Activated T-helper 1 cell treated with anti-CD3 and anti-CD28 coated beads, Interleukin-12 subunit alpha, Interleukin-12 subunit beta, Interleukin-2, Interleukin-4 antibody, amounts not matched to agents 30 ng/mL and 10 ng/mL and 1 ng/mL, durations not matched to agents 14 hours and 24 hours and 36 hours (primary cell): ENCODE data around the gene RD3L. TPM values are rescaled to one million over a fixed set of nuclear protein-coding genes. Genes with fewer than 3 reads are reported as not detected.

Experiments
- DNase-seq: peaks from one replicate; pipeline ENCODE4 v3.0.0; 2021; ENCODE audit warnings: low spot score
- H3K27ac Mint-ChIP-seq: one replicate; pipeline ENCODE4 v1.8.0; 2021; ENCODE audit warnings: mild to moderate bottlenecking, mixed read lengths
- H3K27me3 Mint-ChIP-seq: one replicate; pipeline ENCODE4 v1.8.0; 2022; ENCODE audit warnings: mild to moderate bottlenecking, moderate library complexity, mixed read lengths; ENCODE audit not compliant: insufficient read depth
- H3K36me3 Mint-ChIP-seq: one replicate; pipeline ENCODE4 v1.8.0; 2021; ENCODE audit warnings: low read depth, mixed read lengths
- H3K4me1 Mint-ChIP-seq: one replicate; pipeline ENCODE4 v1.8.0; 2021; ENCODE audit warnings: low read depth, mixed read lengths
- H3K4me3 Mint-ChIP-seq: one replicate; pipeline ENCODE4 v1.8.0; 2021; ENCODE audit warnings: mild to moderate bottlenecking, moderate library complexity, mixed read lengths
- H3K9me3 Mint-ChIP-seq: one replicate; pipeline ENCODE4 v1.8.0; 2021; ENCODE audit warnings: mixed read lengths
- intact Hi-C: fragments of 100-400 bp; cut with micrococcal nuclease; formaldehyde crosslinking; loops from one replicate; pipeline ENCODE4 v1.15.1; 2024
- total RNA-seq: library from RNA; stranded (reverse); gene quantifications from 2 replicates; pipeline ENCODE4 v1.2.3, GENCODE V29; 2022

RD3L gene
- total RNA-seq, 1 donor from 2014 or later: not detected

DNA sequence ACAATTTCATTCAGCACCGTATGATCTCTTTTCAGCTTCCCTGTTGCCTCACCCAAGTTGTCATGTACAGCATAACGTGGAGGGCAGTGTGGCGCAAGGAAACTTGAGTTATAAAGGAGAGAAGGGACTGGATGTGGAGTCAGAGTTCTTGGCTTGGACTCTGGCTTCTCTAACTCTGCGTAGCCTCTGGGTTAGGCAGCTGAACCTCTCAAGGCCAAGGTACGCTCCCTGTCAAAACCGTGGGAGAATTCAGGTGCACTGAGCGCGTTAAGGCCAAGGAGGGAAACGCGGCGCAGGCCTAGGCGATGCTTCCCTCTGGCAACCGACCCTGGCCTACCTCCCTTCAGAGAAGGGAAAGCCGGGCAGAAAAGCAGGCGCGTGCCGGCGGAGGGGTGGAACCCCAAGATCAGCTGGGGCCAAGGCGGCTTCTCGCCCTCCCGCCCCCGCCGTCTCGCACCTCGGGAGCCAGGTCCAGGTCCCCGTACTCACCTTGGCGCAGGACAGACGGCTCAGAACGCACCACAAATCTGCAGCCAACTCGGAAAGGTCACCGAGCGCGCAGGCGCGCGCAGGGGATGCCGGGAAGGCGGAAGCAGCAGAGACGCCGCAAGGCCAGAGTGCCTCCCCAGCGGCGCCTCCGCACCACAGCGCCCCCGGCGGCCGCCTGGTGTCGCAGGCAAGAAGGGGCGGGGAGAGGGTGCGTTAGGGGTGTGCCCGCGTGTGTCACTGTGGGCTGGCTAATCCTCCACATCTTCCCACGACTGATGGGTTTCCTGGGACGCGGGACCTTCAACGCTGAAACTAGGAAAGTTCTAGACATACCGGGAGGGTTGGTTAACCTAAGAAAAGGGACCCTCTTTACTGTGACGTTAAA lies 21.1 kb downstream of the RD3L start:
- Mint-ChIP-seq H3K4me3 (peak overlapping the region; percentile 96), H3K36me3 (no peaks in the 10 kb centered on the region), H3K9me3 (no peaks in the 10 kb centered on the region), H3K27ac (peak overlapping the region; percentile 81), H3K27me3 (peaks cover 12% of the 10 kb centered on the region), H3K4me1 (peaks cover 5% of the 10 kb centered on the region)
- DNase-seq: peak; percentile 95
- intact Hi-C loops: loop anchor here (1.0 to 5.0 kb wide), 7 partner anchors 11 to 359 kb away; partner anchors contain the start of genes BAG5, COA8, KLC1 and PPP1R13B

- Mint-ChIP-seq H3K27me3 (no peaks in the 10 kb centered on the region), H3K4me3 (no peak overlapping the region), H3K9me3 (no peaks in the 10 kb centered on the region), H3K27ac (no peak overlapping the region), H3K4me1 (peaks cover 9% of the 10 kb centered on the region), H3K36me3 (peaks cover 18% of the 10 kb centered on the region)
- no peak for DNase-seq
- intact Hi-C loops: no loop called here
Observed at GRCh38 chr14:103916636-103917262, 25.6 kb downstream of the RD3L start.

- no peak for DNase-seq
- no peak overlapping the region for H3K4me3 Mint-ChIP-seq
- no peaks in the 10 kb centered on the region for H3K9me3 Mint-ChIP-seq
- intact Hi-C loops: no loop called here
- H3K4me1 Mint-ChIP-seq: peaks cover 6% of the 10 kb centered on the region
- no peaks in the 10 kb centered on the region for H3K27me3 Mint-ChIP-seq
- H3K36me3 Mint-ChIP-seq: peaks cover 18% of the 10 kb centered on the region
- peak overlapping the region; percentile 45 for H3K27ac Mint-ChIP-seq
Observed at GRCh38 chr14:103915616-103916015, 26.7 kb downstream of the RD3L start.

DNA sequence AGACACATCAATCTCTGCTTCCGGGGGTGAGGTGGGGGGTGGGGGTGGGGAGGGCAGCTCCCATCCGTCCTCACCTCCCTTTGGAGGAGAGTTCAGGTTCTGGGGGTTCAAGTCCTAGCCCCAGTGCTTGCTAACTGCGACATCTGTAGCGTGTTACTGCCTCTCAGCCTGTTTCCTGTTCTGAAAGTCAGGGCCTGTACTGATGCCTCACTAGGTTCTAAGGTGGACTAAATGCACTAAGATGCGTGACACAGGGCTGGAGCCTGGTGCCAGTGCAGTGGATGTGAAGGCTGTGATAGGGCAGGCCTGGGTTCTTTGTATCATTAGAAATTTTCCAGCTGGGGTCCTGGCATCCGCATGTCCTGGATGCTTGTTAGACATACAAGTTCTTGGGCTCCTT lies 31.3 kb downstream of the RD3L start:
- Mint-ChIP-seq H3K27ac (no peak overlapping the region), H3K27me3 (no peaks in the 10 kb centered on the region), H3K4me3 (no peak overlapping the region), H3K4me1 (peaks cover 25% of the 10 kb centered on the region), H3K9me3 (no peaks in the 10 kb centered on the region), H3K36me3 (peaks cover 18% of the 10 kb centered on the region)
- DNase-seq: no peak
- intact Hi-C loops: loop anchor here (1.0 kb wide), 3 partner anchors 10 to 103 kb away; a partner anchor contains a TSS

- Mint-ChIP-seq H3K27me3 (no peaks in the 10 kb centered on the region), H3K36me3 (peaks cover 15% of the 10 kb centered on the region), H3K4me1 (peaks cover 21% of the 10 kb centered on the region), H3K9me3 (no peaks in the 10 kb centered on the region), H3K4me3 (peak overlapping the region; percentile 16), H3K27ac (peak overlapping the region; percentile 68)
- intact Hi-C loops: loop anchor here (1.0 kb wide), 3 partner anchors 9 to 102 kb away; a partner anchor contains a TSS
- DNase-seq: peak; percentile 56
Observed at GRCh38 chr14:103910262-103910935, 31.9 kb downstream of the RD3L start.

DNA sequence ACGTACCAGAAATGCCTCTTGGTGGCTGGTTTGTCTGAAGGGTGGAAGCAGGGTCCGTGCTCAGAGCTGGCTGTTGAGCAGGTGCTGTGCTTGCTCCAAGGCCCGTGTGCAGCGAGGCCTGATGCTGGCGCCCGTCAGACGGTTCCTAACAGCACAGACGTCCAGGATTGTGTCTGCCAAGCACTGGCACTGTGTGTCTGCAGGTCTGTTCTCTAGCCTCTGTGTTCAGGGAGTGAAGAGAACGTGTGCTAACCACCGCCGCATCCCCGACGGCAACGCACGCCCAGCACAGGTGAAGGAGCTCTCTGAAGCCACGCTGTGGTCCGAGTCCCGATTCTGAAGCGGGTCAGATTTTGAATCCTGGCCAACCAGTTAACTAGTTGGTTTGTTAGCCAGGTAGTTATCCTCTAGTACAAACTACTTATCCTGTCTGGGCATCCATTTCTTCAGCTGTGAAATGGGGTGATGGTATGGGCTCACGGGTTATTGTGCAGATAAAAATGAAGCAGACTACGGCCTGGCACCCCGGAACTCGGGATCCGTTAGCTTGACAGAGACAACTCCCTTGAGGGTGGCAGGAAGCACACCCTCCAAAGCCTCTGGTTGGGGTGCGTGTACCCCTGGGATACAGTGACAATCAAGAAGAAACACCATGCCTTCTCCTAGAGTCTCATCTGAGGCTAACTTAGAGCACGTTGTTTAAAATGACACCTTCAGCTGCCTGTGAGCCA lies 32.6 kb downstream of the RD3L start:
- peak overlapping the region; percentile 68 for H3K27ac Mint-ChIP-seq
- H3K4me3 Mint-ChIP-seq: no peak overlapping the region
- intact Hi-C loops: loop anchor here (1.0 kb wide), 3 partner anchors 8 to 101 kb away; a partner anchor contains a TSS
- peaks cover 21% of the 10 kb centered on the region for H3K4me1 Mint-ChIP-seq
- peaks cover 11% of the 10 kb centered on the region for H3K36me3 Mint-ChIP-seq
- no peaks in the 10 kb centered on the region for H3K27me3 Mint-ChIP-seq
- no peak for DNase-seq
- H3K9me3 Mint-ChIP-seq: no peaks in the 10 kb centered on the region

DNA sequence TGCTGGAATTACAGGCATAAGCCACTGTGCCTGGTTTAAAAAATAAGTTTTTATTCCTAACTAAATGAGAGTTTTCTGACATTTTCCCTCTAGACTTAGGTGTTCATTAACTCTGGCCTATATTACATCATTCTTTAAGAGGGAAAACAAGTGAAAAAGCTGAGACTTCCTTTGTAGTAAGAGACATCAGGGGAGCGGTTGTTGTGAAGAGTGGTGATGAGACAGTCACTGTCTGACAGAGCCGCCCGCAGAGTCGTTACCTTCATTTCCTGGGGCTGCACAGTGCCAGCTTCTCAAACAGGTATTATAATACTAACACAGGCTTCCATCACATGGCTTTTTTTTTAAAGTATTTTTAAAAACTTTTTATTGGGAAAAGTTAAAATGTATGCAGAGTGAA lies 33.7 kb downstream of the RD3L start:
- Mint-ChIP-seq H3K9me3 (no peaks in the 10 kb centered on the region), H3K27ac (peak overlapping the region; percentile 62), H3K27me3 (no peaks in the 10 kb centered on the region), H3K4me3 (no peak overlapping the region), H3K36me3 (peaks cover 6% of the 10 kb centered on the region), H3K4me1 (peaks cover 21% of the 10 kb centered on the region)
- DNase-seq: no peak
- intact Hi-C loops: no loop called here

GRCh38 chr14:103905842-103906456 lies 36.4 kb downstream of the RD3L start:
- Mint-ChIP-seq H3K4me1 (peaks cover 21% of the 10 kb centered on the region), H3K4me3 (no peak overlapping the region), H3K27ac (no peak overlapping the region), H3K27me3 (no peaks in the 10 kb centered on the region), H3K9me3 (no peaks in the 10 kb centered on the region), H3K36me3 (no peaks in the 10 kb centered on the region)
- DNase-seq: no peak
- intact Hi-C loops: no loop called here

DNA sequence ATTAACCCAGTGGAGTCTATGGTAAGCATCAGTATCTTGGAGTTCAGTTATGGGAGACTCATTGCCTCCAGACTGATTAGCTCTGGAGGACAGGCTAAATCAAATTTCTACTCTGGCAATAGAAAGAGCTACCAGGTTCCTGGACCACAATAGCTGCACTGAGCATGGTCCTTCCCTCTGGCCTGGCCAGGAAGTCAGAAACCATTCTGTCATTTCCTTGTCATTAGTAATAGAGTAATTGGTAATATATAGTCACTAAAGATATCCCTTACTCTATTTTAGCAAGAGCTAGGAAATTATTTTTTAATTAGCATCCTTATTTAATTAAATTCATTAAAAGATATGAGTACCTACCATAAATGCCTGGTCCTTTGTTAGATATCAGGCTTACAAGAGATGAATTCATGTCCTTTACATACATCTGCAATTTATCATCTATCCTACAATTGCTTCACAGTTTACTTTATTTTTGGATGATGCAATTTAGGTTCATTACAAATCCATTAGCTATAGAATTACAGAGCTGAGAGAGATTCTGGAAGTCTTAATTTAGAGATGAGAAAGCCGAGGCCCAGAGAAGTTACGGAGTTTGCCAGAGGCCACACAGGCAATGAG lies 37.7 kb downstream of the RD3L start:
- no peak overlapping the region for H3K27ac Mint-ChIP-seq
- no peak for DNase-seq
- no peaks in the 10 kb centered on the region for H3K9me3 Mint-ChIP-seq
- H3K36me3 Mint-ChIP-seq: no peaks in the 10 kb centered on the region
- H3K4me3 Mint-ChIP-seq: no peak overlapping the region
- intact Hi-C loops: loop anchor here (5.0 kb wide), 1 partner anchor 37 kb away; no protein-coding TSS in a partner anchor
- H3K27me3 Mint-ChIP-seq: no peaks in the 10 kb centered on the region
- peaks cover 11% of the 10 kb centered on the region for H3K4me1 Mint-ChIP-seq

GRCh38 chr14:103899833-103900232 lies 42.5 kb downstream of the RD3L start:
- intact Hi-C loops: loop anchor here (5.0 kb wide), 1 partner anchor 33 kb away; no protein-coding TSS in a partner anchor
- Mint-ChIP-seq H3K4me1 (no peaks in the 10 kb centered on the region), H3K27me3 (no peaks in the 10 kb centered on the region), H3K27ac (no peak overlapping the region), H3K4me3 (no peak overlapping the region), H3K9me3 (peaks cover 4% of the 10 kb centered on the region), H3K36me3 (no peaks in the 10 kb centered on the region)
- DNase-seq: no peak

DNA sequence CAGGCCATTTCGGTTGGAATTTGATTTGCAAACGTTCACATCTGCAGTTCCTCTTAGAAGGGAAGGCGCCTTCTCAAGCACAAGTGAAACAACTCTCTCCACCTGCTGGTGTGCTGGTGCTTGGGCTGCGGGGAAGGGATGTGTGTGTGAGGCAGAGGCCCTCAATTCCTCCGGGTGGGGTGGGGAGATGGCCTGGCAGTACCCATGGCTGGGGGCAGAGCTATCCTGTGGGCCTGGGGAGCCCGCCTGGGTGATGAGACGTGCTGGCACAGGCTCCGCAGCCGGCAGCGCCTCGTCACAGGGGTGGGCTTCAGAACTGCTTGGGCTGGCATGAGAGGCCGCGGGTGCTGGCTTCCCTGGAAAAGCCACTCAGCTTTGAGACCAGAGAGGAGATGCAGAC lies 43.0 kb downstream of the RD3L start:
- Mint-ChIP-seq H3K36me3 (no peaks in the 10 kb centered on the region), H3K9me3 (peaks cover 4% of the 10 kb centered on the region), H3K4me3 (no peak overlapping the region), H3K27me3 (no peaks in the 10 kb centered on the region), H3K27ac (no peak overlapping the region), H3K4me1 (no peaks in the 10 kb centered on the region)
- DNase-seq: no peak
- intact Hi-C loops: no loop called here

- no peak overlapping the region for H3K4me3 Mint-ChIP-seq
- H3K9me3 Mint-ChIP-seq: peaks cover 4% of the 10 kb centered on the region
- H3K27me3 Mint-ChIP-seq: no peaks in the 10 kb centered on the region
- H3K36me3 Mint-ChIP-seq: no peaks in the 10 kb centered on the region
- DNase-seq: no peak
- H3K27ac Mint-ChIP-seq: no peak overlapping the region
- no peaks in the 10 kb centered on the region for H3K4me1 Mint-ChIP-seq
- intact Hi-C loops: no loop called here
Observed at GRCh38 chr14:103898711-103899110, 43.6 kb downstream of the RD3L start.
